Astrocyte (in vitro differentiated cells and primary cell): ENCODE measurements around the gene TKTL1. TPM values are rescaled to one million over a fixed set of nuclear protein-coding genes. Genes with fewer than 3 reads are reported as not detected.

ENCODE experiments used
- DNase-seq: peaks from one replicate; pipeline ENCODE4 v3.0.0-alpha.2; 2010; ENCODE audit warnings: low read depth
- FAIRE-seq: peaks from 2 replicates; lab custom pipeline; 2011; peaks lifted over from hg19 to GRCh38; lab: Jason Lieb, UNC
- H2AFZ ChIP-seq: 2 replicates; pipeline ENCODE4 v1.6.0; 2012; ENCODE audit warnings: low read depth, low read length, inconsistent platforms
- H3K27ac ChIP-seq: 2 replicates; pipeline ENCODE4 v1.5.1; 2011; ENCODE audit warnings: low read depth, low read length, inconsistent platforms
- H3K27me3 ChIP-seq: 2 replicates; pipeline ENCODE4 v1.6.0; 2011; ENCODE audit warnings: low read length, inconsistent platforms; ENCODE audit not compliant: insufficient read depth
- H3K36me3 ChIP-seq: 2 replicates; pipeline ENCODE4 v1.5.1; 2011; ENCODE audit warnings: low read length, inconsistent platforms; ENCODE audit not compliant: insufficient read depth
- H3K4me1 ChIP-seq: 2 replicates; pipeline ENCODE4 v1.5.1; 2011; ENCODE audit warnings: low read length, inconsistent platforms; ENCODE audit not compliant: insufficient read depth
- H3K4me2 ChIP-seq: 2 replicates; pipeline ENCODE4 v1.6.0; 2012; ENCODE audit warnings: low read length, inconsistent platforms
- H3K4me3 ChIP-seq: 2 replicates; pipeline ENCODE4 v1.5.1; 2011; ENCODE audit warnings: low read depth, mild to moderate bottlenecking, low read length, inconsistent platforms; ENCODE audit not compliant: insufficient read depth
- H3K79me2 ChIP-seq: 2 replicates; pipeline ENCODE4 v1.6.0; 2012; ENCODE audit warnings: mild to moderate bottlenecking, low read length, inconsistent platforms; ENCODE audit not compliant: insufficient read depth
- H3K9ac ChIP-seq: 2 replicates; pipeline ENCODE4 v1.6.0; 2012; ENCODE audit warnings: mild to moderate bottlenecking, low read length, inconsistent platforms
- H3K9me3 ChIP-seq: 2 replicates; pipeline ENCODE4 v1.5.1; 2012; ENCODE audit warnings: low read depth, mild to moderate bottlenecking, low read length, inconsistent platforms; ENCODE audit not compliant: insufficient read depth
- H4K20me1 ChIP-seq: 2 replicates; pipeline ENCODE4 v1.6.0; 2012; ENCODE audit warnings: low read length, inconsistent platforms; ENCODE audit not compliant: insufficient read depth
- H3K27ac Mint-ChIP-seq: one replicate; pipeline ENCODE4 v1.8.0; 2021; ENCODE audit warnings: mild to moderate bottlenecking, mixed read lengths; ENCODE audit not compliant: unreplicated experiment
- H3K27me3 Mint-ChIP-seq: one replicate; pipeline ENCODE4 v1.8.0; 2021; ENCODE audit warnings: low read depth, mixed read lengths; ENCODE audit not compliant: unreplicated experiment
- H3K36me3 Mint-ChIP-seq: one replicate; pipeline ENCODE4 v1.8.0; 2021; ENCODE audit warnings: low read depth, mixed read lengths; ENCODE audit not compliant: unreplicated experiment
- H3K4me1 Mint-ChIP-seq: one replicate; pipeline ENCODE4 v1.8.0; 2021; ENCODE audit warnings: low read depth, mixed read lengths; ENCODE audit not compliant: unreplicated experiment
- H3K4me3 Mint-ChIP-seq: one replicate; pipeline ENCODE4 v1.8.0; 2021; ENCODE audit warnings: mild to moderate bottlenecking, moderate library complexity, mixed read lengths; ENCODE audit not compliant: unreplicated experiment
- H3K9me3 Mint-ChIP-seq: one replicate; pipeline ENCODE4 v1.8.0; 2021; ENCODE audit warnings: mild to moderate bottlenecking, mixed read lengths; ENCODE audit not compliant: unreplicated experiment
- CTCF ChIP-seq: IDR thresholded peaks from 2 replicates; pipeline ENCODE4 v1.5.1; 2011; ENCODE audit warnings: low read depth, mild to moderate bottlenecking, inconsistent platforms, low read length, moderate library complexity; ENCODE audit not compliant: insufficient read depth
- EZH2 ChIP-seq: IDR thresholded peaks from 2 replicates; pipeline ENCODE4 v1.6.1; 2012; ENCODE audit warnings: mild to moderate bottlenecking, low read length, inconsistent platforms; ENCODE audit not compliant: insufficient read depth
- total RNA-seq: library from RNA; stranded (reverse); gene quantifications from 2 replicates; pipeline ENCODE4 v1.2.1, GENCODE V29; 2021

TKTL1 gene
- total RNA-seq, 1 donor from 2014 or later = not detected

DNA sequence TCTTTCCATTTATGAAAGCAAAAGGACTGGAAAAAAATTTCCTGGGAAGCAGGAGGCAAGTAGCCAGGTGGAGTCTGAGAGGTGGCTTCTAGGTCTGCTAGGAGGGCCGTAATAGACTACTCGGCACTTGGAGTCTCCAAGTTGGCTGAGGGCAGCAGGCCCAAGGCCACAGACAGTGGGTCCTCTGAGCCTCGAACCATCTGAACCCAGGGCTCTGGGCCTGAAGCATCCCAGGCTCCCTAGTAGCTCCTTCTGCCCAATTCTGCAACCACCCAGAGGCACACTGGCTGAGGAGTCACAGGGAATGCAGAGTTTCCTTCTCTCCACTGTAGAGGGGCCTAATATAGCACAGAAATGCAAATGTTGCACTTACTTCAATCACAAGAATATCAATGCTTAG is 19.8 kb downstream of the TKTL1 start:
- H3K27ac ChIP-seq = no peak overlapping the region
- Mint-ChIP-seq H3K36me3 (no peaks in the 10 kb centered on the region), H3K27me3 (peaks cover 9% of the 10 kb centered on the region), H3K4me1 (no peaks in the 10 kb centered on the region), H3K4me3 (no peak overlapping the region), H3K27ac (no peak overlapping the region), H3K9me3 (no peaks in the 10 kb centered on the region)
- no peaks in the 10 kb centered on the region for H3K79me2 ChIP-seq
- no peaks in the 10 kb centered on the region for H3K4me1 ChIP-seq
- H2AFZ ChIP-seq = no peak overlapping the region
- no peak overlapping the region for H3K4me3 ChIP-seq
- H4K20me1 ChIP-seq = no peaks in the 10 kb centered on the region
- no peak overlapping the region for H3K4me2 ChIP-seq
- no peaks in the 10 kb centered on the region for H3K36me3 ChIP-seq
- FAIRE-seq (no peak), DNase-seq (no peak)
- H3K27me3 ChIP-seq = peaks cover 2% of the 10 kb centered on the region
- H3K9ac ChIP-seq = no peak overlapping the region
- TF ChIP-seq EZH2 (no peak), CTCF (no peak)
- H3K9me3 ChIP-seq = no peaks in the 10 kb centered on the region

- H3K79me2 ChIP-seq = no peaks in the 10 kb centered on the region
- no peak overlapping the region for H3K4me2 ChIP-seq
- Mint-ChIP-seq H3K4me3 (no peak overlapping the region), H3K4me1 (no peaks in the 10 kb centered on the region), H3K36me3 (no peaks in the 10 kb centered on the region), H3K27me3 (peaks cover 19% of the 10 kb centered on the region), H3K9me3 (no peaks in the 10 kb centered on the region), H3K27ac (no peak overlapping the region)
- H3K9me3 ChIP-seq = no peaks in the 10 kb centered on the region
- peaks cover 6% of the 10 kb centered on the region for H3K27me3 ChIP-seq
- FAIRE-seq (peak; percentile 68), DNase-seq (no peak)
- H3K4me3 ChIP-seq = no peak overlapping the region
- no peaks in the 10 kb centered on the region for H4K20me1 ChIP-seq
- H3K27ac ChIP-seq = no peak overlapping the region
- no peak overlapping the region for H2AFZ ChIP-seq
- TF ChIP-seq EZH2 = no peak
- peak; percentile 30 for TF ChIP-seq CTCF
- H3K36me3 ChIP-seq = no peaks in the 10 kb centered on the region
- no peak overlapping the region for H3K9ac ChIP-seq
- H3K4me1 ChIP-seq = no peaks in the 10 kb centered on the region
Observed at GRCh38 chrX:154317391-154317995, 21.9 kb downstream of the TKTL1 start.

DNA sequence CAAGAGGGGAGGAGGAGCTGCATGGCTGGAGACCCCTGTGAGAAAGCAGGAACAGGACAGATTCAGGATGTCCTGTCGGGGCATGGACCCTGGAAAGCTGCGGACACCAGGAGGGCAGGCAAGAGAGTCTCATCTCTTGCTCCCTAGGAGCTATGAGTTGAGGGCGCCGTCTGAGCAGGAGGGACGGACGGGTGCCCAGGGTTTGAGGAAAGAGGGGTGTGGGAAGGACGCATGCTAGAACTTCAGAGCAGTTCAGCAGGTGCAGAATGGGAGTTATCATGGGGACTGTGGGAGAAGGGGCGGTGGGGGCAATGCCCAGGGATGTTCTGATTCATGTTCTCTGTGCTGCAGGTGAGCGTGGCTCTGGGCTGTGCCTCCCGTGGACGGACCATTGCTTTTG is 24.8 kb downstream of the TKTL1 start:
- TF ChIP-seq EZH2 (no peak), CTCF (no peak)
- Histone ChIP-seq H3K4me3 (no peak overlapping the region), H3K79me2 (no peaks in the 10 kb centered on the region), H3K4me1 (peaks cover 4% of the 10 kb centered on the region), H3K4me2 (no peak overlapping the region), H3K27me3 (peaks cover 19% of the 10 kb centered on the region), H3K36me3 (no peaks in the 10 kb centered on the region), H3K9ac (no peak overlapping the region), H2AFZ (no peak overlapping the region), H3K27ac (no peak overlapping the region), H3K9me3 (no peaks in the 10 kb centered on the region), H4K20me1 (no peaks in the 10 kb centered on the region)
- H3K4me3 Mint-ChIP-seq = no peak overlapping the region
- H3K4me1 Mint-ChIP-seq = no peaks in the 10 kb centered on the region
- no peaks in the 10 kb centered on the region for H3K36me3 Mint-ChIP-seq
- no peak for DNase-seq
- FAIRE-seq = no peak
- no peak overlapping the region for H3K27ac Mint-ChIP-seq
- no peaks in the 10 kb centered on the region for H3K9me3 Mint-ChIP-seq
- peaks cover 23% of the 10 kb centered on the region for H3K27me3 Mint-ChIP-seq
